IMR-90 (cell line): ENCODE results near the gene CLRN1. TPM values are rescaled to one million over a fixed set of nuclear protein-coding genes. Genes with fewer than 3 reads are reported as not detected.

Source experiments
- ATAC-seq: fragments of 200-7000 bp; cut with Tn5 transposase; 2 replicates; pipeline ENCODE4 v1.9.1; 2020; ENCODE audit warnings: low read depth, mild to moderate bottlenecking, moderate library complexity
- BruUV-seq: library from RNA; stranded (reverse); fragments of 400-500 nt; replicated peaks from 2 replicates; lab custom pipeline; 2021; lab: Mats Ljungman, UMichigan
- CTCF ChIA-PET: fragments of 300-600 bp; formaldehyde crosslinking; extraction: SDS; loops from one replicate; lab custom pipeline; 2021; ENCODE audit warnings: antibody characterized with exemption; lab: Yijun Ruan, JAX
- POLR2A ChIA-PET: fragments of 300-600 bp; sonication (Branson Sonifier 250); formaldehyde crosslinking; loops from one replicate; lab custom pipeline; 2022; ENCODE audit warnings: antibody characterized with exemption; ENCODE audit not compliant: unreplicated experiment; lab: Charles Lee
- DNase-seq: peaks from one replicate; pipeline ENCODE4 v3.0.0; 2013
- H2AFZ ChIP-seq: replicated peaks from 2 replicates; pipeline ENCODE3; 2013; ENCODE audit warnings: low read length, mild to moderate bottlenecking; ENCODE audit not compliant: poor library complexity
- H2AK5ac ChIP-seq: 2 replicates; pipeline ENCODE4 v1.6.1; 2013; ENCODE audit warnings: low read depth, low read length, inconsistent platforms
- H2AK9ac ChIP-seq: replicated peaks from 2 replicates; pipeline ENCODE3; 2013; ENCODE audit warnings: mild to moderate bottlenecking, low read depth, low read length, moderate library complexity; ENCODE audit not compliant: poor library complexity
- H2BK120ac ChIP-seq: 2 replicates; pipeline ENCODE4 v1.6.1; 2013; ENCODE audit warnings: low read depth, low read length, inconsistent platforms
- H2BK15ac ChIP-seq: 3 replicates; pipeline ENCODE4 v1.6.1; 2013; ENCODE audit warnings: low read depth, low read length, inconsistent platforms
- H2BK20ac ChIP-seq: 2 replicates; pipeline ENCODE4 v1.6.1; 2013; ENCODE audit warnings: low read depth, mild to moderate bottlenecking, inconsistent platforms, low read length, moderate library complexity
- H2BK5ac ChIP-seq: 2 replicates; pipeline ENCODE4 v1.6.1; 2013; ENCODE audit warnings: mild to moderate bottlenecking, low read depth, low read length, inconsistent platforms; ENCODE audit not compliant: poor library complexity, severe bottlenecking
- H3K14ac ChIP-seq: replicated peaks from 2 replicates; pipeline ENCODE4 v1.6.1; 2013; ENCODE audit warnings: low read depth, low read length, inconsistent platforms
- H3K18ac ChIP-seq: 2 replicates; pipeline ENCODE4 v1.6.1; 2013; ENCODE audit warnings: low read depth, low read length, control low read depth
- H3K23ac ChIP-seq: 2 replicates; pipeline ENCODE4 v1.6.1; 2013; ENCODE audit warnings: low read depth, low read length, inconsistent platforms
- H3K27ac ChIP-seq: 2 replicates; pipeline ENCODE4 v1.5.1; 2013; ENCODE audit warnings: mild to moderate bottlenecking, control low read depth, low read length; ENCODE audit not compliant: insufficient read depth
- H3K27me3 ChIP-seq: 2 replicates; pipeline ENCODE4 v1.6.1; 2013; ENCODE audit warnings: low read length; ENCODE audit not compliant: control insufficient read depth, insufficient read depth
- H3K36me3 ChIP-seq: 2 replicates; pipeline ENCODE4 v1.6.1; 2013; ENCODE audit warnings: low read length, mixed read lengths; ENCODE audit not compliant: control insufficient read depth, insufficient read depth
- H3K4ac ChIP-seq: 2 replicates; pipeline ENCODE4 v1.6.1; 2013; ENCODE audit warnings: low read depth, low read length, inconsistent platforms
- H3K4me1 ChIP-seq: 2 replicates; pipeline ENCODE4 v1.6.1; 2013; ENCODE audit warnings: low read length, mixed read lengths; ENCODE audit not compliant: control insufficient read depth, insufficient read depth
- H3K4me2 ChIP-seq: 2 replicates; pipeline ENCODE4 v1.6.1; 2013; ENCODE audit warnings: low read depth, mild to moderate bottlenecking, control low read depth, low read length, moderate library complexity
- H3K4me3 ChIP-seq: 2 replicates; pipeline ENCODE4 v1.5.1; 2013; ENCODE audit warnings: low read depth, mild to moderate bottlenecking, control low read depth, low read length, moderate library complexity; ENCODE audit not compliant: insufficient read depth
- H3K56ac ChIP-seq: 2 replicates; pipeline ENCODE4 v1.6.1; 2013; ENCODE audit warnings: low read length, inconsistent platforms; ENCODE audit not compliant: insufficient read depth; ENCODE audit errors: extremely low read depth
- H3K79me1 ChIP-seq, 2 experiments: 2 replicates each; pipeline ENCODE4 v1.6.1; 2013; ENCODE audit warnings: low read length in 2 of 2, inconsistent platforms in 1 of 2, low read depth in 1 of 2
- H3K9ac ChIP-seq: 2 replicates; pipeline ENCODE4 v1.6.1; 2013; ENCODE audit warnings: low read depth, low read length, control low read depth
- H3K9me1 ChIP-seq: 2 replicates; pipeline ENCODE4 v1.6.1; 2013; ENCODE audit warnings: low read length, inconsistent platforms; ENCODE audit not compliant: insufficient read depth
- H3K9me3 ChIP-seq: 2 replicates; pipeline ENCODE4 v1.6.1; 2013; ENCODE audit warnings: low read length; ENCODE audit not compliant: control insufficient read depth, insufficient read depth
- H4K20me1 ChIP-seq: 2 replicates; pipeline ENCODE4 v1.6.1; 2013; ENCODE audit warnings: low read length, inconsistent platforms; ENCODE audit not compliant: insufficient read depth
- H4K5ac ChIP-seq: 2 replicates; pipeline ENCODE4 v1.6.1; 2013; ENCODE audit warnings: mild to moderate bottlenecking, low read depth, low read length, control low read depth
- H4K8ac ChIP-seq, 2 experiments: 2 replicates each; pipeline ENCODE4 v1.6.1; 2013; ENCODE audit warnings: low read depth in 2 of 2, low read length in 2 of 2, control low read depth in 1 of 2, inconsistent platforms in 1 of 2
- H4K91ac ChIP-seq: 2 replicates; pipeline ENCODE4 v1.6.1; 2013; ENCODE audit warnings: low read depth, low read length, inconsistent platforms; ENCODE audit not compliant: insufficient read depth
- BHLHE40 ChIP-seq: fragments of 150-350 bp; IDR thresholded peaks from 2 replicates; pipeline ENCODE4 v1.6.1; 2016; ENCODE audit warnings: mild to moderate bottlenecking, low read depth, low read length
- CEBPB ChIP-seq: IDR thresholded peaks from 2 replicates; pipeline ENCODE4 v1.6.1; 2012; ENCODE audit warnings: low read depth, low read length, improper control_type of control experiment
- CHD1 ChIP-seq: IDR thresholded peaks from 2 replicates; pipeline ENCODE4 v1.6.1; 2012; ENCODE audit warnings: low read depth, low read length, improper control_type of control experiment
- ELK1 ChIP-seq: fragments of 150-350 bp; IDR thresholded peaks from 2 replicates; pipeline ENCODE4 v1.6.1; 2016; ENCODE audit warnings: low read depth, mild to moderate bottlenecking, low read length, moderate library complexity, borderline replicate concordance
- FOS ChIP-seq: fragments of 150-350 bp; IDR thresholded peaks from 2 replicates; pipeline ENCODE4 v1.6.1; 2016; ENCODE audit warnings: low read depth, low read length
- MAFK ChIP-seq: IDR thresholded peaks from 2 replicates; pipeline ENCODE4 v1.6.1; 2012; ENCODE audit warnings: low read depth, low read length, improper control_type of control experiment
- MAZ ChIP-seq: IDR thresholded peaks from 2 replicates; pipeline ENCODE4 v1.6.1; 2012; ENCODE audit warnings: low read depth, mild to moderate bottlenecking, low read length, improper control_type of control experiment, moderate library complexity, borderline replicate concordance
- MXI1 ChIP-seq: IDR thresholded peaks from 2 replicates; pipeline ENCODE4 v1.6.1; 2012; ENCODE audit warnings: low read depth, mild to moderate bottlenecking, low read length, moderate library complexity, borderline replicate concordance
- NFE2L2 ChIP-seq: fragments of 150-350 bp; IDR thresholded peaks from 2 replicates; pipeline ENCODE4 v1.6.1; 2016; ENCODE audit warnings: low read depth, mild to moderate bottlenecking, low read length
- POLR2A ChIP-seq: IDR thresholded peaks from 2 replicates; pipeline ENCODE4 v1.6.1; 2012; ENCODE audit warnings: mild to moderate bottlenecking, low read depth, low read length
- RAD21 ChIP-seq: IDR thresholded peaks from 2 replicates; pipeline ENCODE4 v1.6.1; 2012; ENCODE audit warnings: low read length, improper control_type of control experiment
- RCOR1 ChIP-seq: IDR thresholded peaks from 2 replicates; pipeline ENCODE4 v1.6.1; 2012; ENCODE audit warnings: mild to moderate bottlenecking, low read length, improper control_type of control experiment; ENCODE audit not compliant: insufficient replicate concordance
- RFX5 ChIP-seq: IDR thresholded peaks from 2 replicates; pipeline ENCODE4 v1.8.0; 2012; ENCODE audit warnings: low read depth, mild to moderate bottlenecking, low read length, moderate library complexity
- SMC3 ChIP-seq: fragments of 150-350 bp; IDR thresholded peaks from 2 replicates; pipeline ENCODE4 v1.6.1; 2016; ENCODE audit warnings: low read depth, mild to moderate bottlenecking, antibody characterized with exemption, low read length, moderate library complexity
- WGBS, 2 experiments: methylation state at CpG; one replicate each; pipeline versions ENCODE4 v1.1.5 to v1.1.7; 2013; ENCODE audit warnings: missing lambda C conversion rate in 2 of 2; ENCODE audit not compliant: insufficient read length in 1 of 2; ENCODE audit errors: extremely low coverage in 2 of 2; 5-methylcytosine and 5-hydroxymethylcytosine counted together
- dilution Hi-C: fragments of 300-500 bp; cut with HindIII; formaldehyde crosslinking; loops from one replicate; pipeline ENCODE4 v1.14.3; 2018; ENCODE audit warnings: low sequenced_read_pairs; ENCODE audit not compliant: unreplicated experiment
- in situ Hi-C: fragments of 300-500 bp; cut with MboI; formaldehyde crosslinking; loops from 3 replicates; pipeline ENCODE4 v1.14.3; 2019; ENCODE audit warnings: low sequenced_read_pairs, inconsistent platforms, mixed read lengths
- intact Hi-C: fragments of 100-400 bp; cut with micrococcal nuclease; formaldehyde crosslinking; loops from 2 replicates; pipeline ENCODE4 v1.10.0; 2022
- polyA plus RNA-seq, 3 experiments: library from polyadenylated mRNA; depleted of rRNA; stranded (reverse); fragments of >200 nt; gene quantifications; 2 replicates each; pipeline ENCODE4 v1.2.3, GENCODE V29; 2012; ENCODE audit warnings: low replicate concordance in 1 of 3
- total RNA-seq: library from RNA; depleted of rRNA; stranded (reverse); fragments of >200 nt; gene quantifications from 2 replicates; pipeline ENCODE4 v1.2.3, GENCODE V29; 2012
- TF ChIP-seq, protein P1 (sequence below): conservative IDR thresholded peaks from 2 replicates; pipeline ENCODE4 v1.5.1; 2012; ENCODE audit warnings: mild to moderate bottlenecking, low read depth, low read length, improper control_type of control experiment
- TF ChIP-seq, protein P2 (sequence below): fragments of 150-350 bp; IDR thresholded peaks from 2 replicates; pipeline ENCODE4 v1.6.1; 2017; ENCODE audit warnings: mild to moderate bottlenecking, antibody characterized with exemption, low read length, low read depth

The CLRN1 gene
- total and polyA plus RNA-seq, 2 of the 4 experiments (the other 2 are of a cell fraction): not detected

GRCh38 chr3:150928234-150928633 lies 44.3 kb downstream of the CLRN1 start:
- CTCF ChIA-PET: no interaction called here
- WGBS, 2 experiments: 50% methylated on average over 1 of the region's 1 CpG; no CpG with 5 or more reads in 1 of the 2 experiments
- H4K5ac ChIP-seq: no peak overlapping the region

More at GRCh38 chr3:150928234-150928633, 44.3 kb downstream of the CLRN1 start:
- H3K23ac ChIP-seq: no peak overlapping the region
- H3K4ac ChIP-seq: no peak overlapping the region
- H3K36me3 ChIP-seq: no peaks in the 10 kb centered on the region
- no peak overlapping the region for H3K9ac ChIP-seq
- no peak overlapping the region for H2BK120ac ChIP-seq
- in situ Hi-C loops: no loop called here
- intact Hi-C loops: no loop called here
- no peak for DNase-seq
- POLR2A ChIA-PET: no interaction called here
- H3K4me2 ChIP-seq: no peak overlapping the region
- H4K8ac ChIP-seq: no peak overlapping the region
- no peak overlapping the region for H3K56ac ChIP-seq
- no peak overlapping the region for H4K91ac ChIP-seq
- peaks cover 31% of the 10 kb centered on the region for H3K27me3 ChIP-seq
- BruUV-seq: no TSS peak
- H3K4me1 ChIP-seq: no peaks in the 10 kb centered on the region
- H2AK5ac ChIP-seq: no peak overlapping the region
- H3K79me1 ChIP-seq: no peaks in the 10 kb centered on the region
- TF ChIP-seq FOS: no peak
- no peak for TF ChIP-seq SMC3
- TF ChIP-seq, protein P1, sequence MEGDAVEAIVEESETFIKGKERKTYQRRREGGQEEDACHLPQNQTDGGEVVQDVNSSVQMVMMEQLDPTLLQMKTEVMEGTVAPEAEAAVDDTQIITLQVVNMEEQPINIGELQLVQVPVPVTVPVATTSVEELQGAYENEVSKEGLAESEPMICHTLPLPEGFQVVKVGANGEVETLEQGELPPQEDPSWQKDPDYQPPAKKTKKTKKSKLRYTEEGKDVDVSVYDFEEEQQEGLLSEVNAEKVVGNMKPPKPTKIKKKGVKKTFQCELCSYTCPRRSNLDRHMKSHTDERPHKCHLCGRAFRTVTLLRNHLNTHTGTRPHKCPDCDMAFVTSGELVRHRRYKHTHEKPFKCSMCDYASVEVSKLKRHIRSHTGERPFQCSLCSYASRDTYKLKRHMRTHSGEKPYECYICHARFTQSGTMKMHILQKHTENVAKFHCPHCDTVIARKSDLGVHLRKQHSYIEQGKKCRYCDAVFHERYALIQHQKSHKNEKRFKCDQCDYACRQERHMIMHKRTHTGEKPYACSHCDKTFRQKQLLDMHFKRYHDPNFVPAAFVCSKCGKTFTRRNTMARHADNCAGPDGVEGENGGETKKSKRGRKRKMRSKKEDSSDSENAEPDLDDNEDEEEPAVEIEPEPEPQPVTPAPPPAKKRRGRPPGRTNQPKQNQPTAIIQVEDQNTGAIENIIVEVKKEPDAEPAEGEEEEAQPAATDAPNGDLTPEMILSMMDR: no peak
- TF ChIP-seq RCOR1: no peak
- no peak for TF ChIP-seq BHLHE40
- TF ChIP-seq MAFK: no peak
- TF ChIP-seq RAD21: no peak
- TF ChIP-seq NFE2L2: no peak
- no peak for TF ChIP-seq ELK1
- TF ChIP-seq MAZ: no peak
- no peak for TF ChIP-seq RFX5
- TF ChIP-seq, protein P2, sequence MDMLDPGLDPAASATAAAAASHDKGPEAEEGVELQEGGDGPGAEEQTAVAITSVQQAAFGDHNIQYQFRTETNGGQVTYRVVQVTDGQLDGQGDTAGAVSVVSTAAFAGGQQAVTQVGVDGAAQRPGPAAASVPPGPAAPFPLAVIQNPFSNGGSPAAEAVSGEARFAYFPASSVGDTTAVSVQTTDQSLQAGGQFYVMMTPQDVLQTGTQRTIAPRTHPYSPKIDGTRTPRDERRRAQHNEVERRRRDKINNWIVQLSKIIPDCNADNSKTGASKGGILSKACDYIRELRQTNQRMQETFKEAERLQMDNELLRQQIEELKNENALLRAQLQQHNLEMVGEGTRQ: no peak
- no peak for TF ChIP-seq CEBPB
- TF ChIP-seq MXI1: no peak
- TF ChIP-seq CHD1: no peak
- no peak for TF ChIP-seq POLR2A
- no peaks in the 10 kb centered on the region for H3K9me1 ChIP-seq
- ATAC-seq: no peak
- no peaks in the 10 kb centered on the region for H3K9me3 ChIP-seq
- dilution Hi-C loops: no loop called here
- no peak overlapping the region for H2BK20ac ChIP-seq
- H3K27ac ChIP-seq: no peak overlapping the region
- no peak overlapping the region for H2BK15ac ChIP-seq
- H3K14ac ChIP-seq: no peak overlapping the region
- no peak overlapping the region for H2AK9ac ChIP-seq
- no peak overlapping the region for H2BK5ac ChIP-seq
- H2AFZ ChIP-seq: no peak overlapping the region
- H3K18ac ChIP-seq: no peak overlapping the region
- no peak overlapping the region for H3K4me3 ChIP-seq
- no peaks in the 10 kb centered on the region; the same call in 1 of the 2 replicates for H4K20me1 ChIP-seq
